Measurements from ENCODE around the gene ARFGEF3.

ARFGEF3 gene

DNA sequence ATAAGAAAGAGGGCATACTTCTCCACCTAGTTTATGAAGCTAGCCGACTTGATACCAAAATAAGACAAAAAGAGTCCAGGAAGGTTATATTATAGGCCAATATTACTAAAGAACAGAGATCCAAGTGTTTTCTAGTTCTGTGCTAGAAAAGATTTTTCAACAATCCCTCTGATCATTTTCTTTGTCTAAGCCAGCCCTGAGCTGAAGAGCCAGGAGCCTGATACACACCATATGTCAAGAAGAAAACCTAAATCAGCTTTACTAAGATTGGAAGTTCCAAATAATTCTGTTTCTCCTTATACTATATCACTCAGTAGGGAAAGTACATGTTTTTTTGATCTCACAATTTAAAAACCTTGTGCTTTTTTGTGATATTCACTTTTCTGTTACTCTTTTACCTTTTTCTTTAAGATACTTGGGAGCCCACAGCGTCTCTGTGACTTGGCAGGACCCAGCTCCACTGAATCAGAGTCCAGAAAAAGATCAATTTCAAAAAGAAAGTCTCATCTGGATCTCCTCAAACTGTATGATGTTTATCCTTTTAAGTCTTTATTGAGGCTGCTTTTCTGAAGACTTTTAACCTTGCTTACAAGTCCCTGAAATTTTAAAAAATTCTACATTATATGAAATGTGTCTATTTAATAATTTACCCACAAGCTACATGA, 99.5 kb downstream of the ARFGEF3 start:
- H3K27ac ChIP-seq = peak overlapping the region; percentile 89
- no peak for TF ChIP-seq ZFX (IDR thresholded peaks at IDR 0.05; ENCODE audit: borderline replicate concordance)
- TF ChIP-seq CTCF (IDR thresholded peaks at IDR 0.05) = no peak

GRCh38 chr6:138263963-138264362, 102.2 kb downstream of the ARFGEF3 start:
- no peak for TF ChIP-seq ZFX (IDR thresholded peaks at IDR 0.05; ENCODE audit: borderline replicate concordance)
- no peak for TF ChIP-seq CTCF (IDR thresholded peaks at IDR 0.05)
- H3K27ac ChIP-seq = peak overlapping the region; percentile 89; the same call in 1 of the 2 replicates

DNA sequence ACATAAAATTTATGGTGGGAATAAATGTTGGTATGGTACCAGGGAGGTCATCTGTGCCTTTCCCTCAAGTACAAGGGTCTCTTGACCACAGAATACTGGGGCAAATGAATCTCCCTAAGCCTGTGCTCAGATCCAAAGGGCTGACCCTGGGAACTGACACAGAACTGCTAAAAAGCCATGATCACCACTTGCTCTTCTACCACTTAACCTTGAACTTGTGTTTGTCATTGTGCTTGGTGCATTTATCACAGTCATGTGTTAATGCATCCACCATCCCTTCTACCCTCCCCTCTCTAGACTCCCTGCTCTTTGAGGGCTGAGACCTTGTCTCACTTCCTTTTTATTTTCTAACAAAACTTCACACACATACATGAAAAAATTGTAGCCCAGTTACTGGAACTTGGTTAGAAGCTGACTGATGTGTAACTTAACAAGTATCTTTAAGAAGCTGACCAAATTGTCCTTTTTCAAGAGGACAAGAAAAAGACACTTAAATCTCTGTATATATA, 102.7 kb downstream of the ARFGEF3 start:
- no peak for TF ChIP-seq CTCF (IDR thresholded peaks at IDR 0.05)
- TF ChIP-seq ZFX (IDR thresholded peaks at IDR 0.05; ENCODE audit: borderline replicate concordance) = no peak
- H3K27ac ChIP-seq = peak overlapping the region; percentile 89; the same call in 1 of the 2 replicates

DNA sequence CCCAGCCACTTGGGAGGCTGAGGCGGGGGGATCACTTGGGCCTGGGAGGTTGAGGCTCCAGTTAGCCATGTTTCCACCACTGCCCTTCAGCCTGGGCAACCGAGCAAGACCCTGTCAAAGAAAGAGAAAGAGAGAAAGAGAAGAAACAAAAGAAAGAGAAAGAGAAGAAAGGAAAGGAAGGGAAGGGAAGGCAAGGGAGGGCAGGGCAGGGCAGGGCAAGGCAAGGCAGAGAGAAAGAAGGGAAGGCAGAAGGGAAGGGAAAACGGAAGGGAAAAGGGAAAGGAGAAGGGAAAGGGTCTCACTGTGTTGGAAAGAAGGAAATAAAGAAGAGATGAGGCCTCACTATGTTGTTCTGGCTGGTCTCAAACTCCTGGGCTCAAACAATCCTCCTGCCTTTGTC, 104.4 kb downstream of the ARFGEF3 start:
- TF ChIP-seq ZFX (IDR thresholded peaks at IDR 0.05; ENCODE audit: borderline replicate concordance) (no peak), CTCF (IDR thresholded peaks at IDR 0.05) (no peak)
- peak overlapping the region; percentile 16; the same call in 1 of the 2 replicates for H3K27ac ChIP-seq

DNA sequence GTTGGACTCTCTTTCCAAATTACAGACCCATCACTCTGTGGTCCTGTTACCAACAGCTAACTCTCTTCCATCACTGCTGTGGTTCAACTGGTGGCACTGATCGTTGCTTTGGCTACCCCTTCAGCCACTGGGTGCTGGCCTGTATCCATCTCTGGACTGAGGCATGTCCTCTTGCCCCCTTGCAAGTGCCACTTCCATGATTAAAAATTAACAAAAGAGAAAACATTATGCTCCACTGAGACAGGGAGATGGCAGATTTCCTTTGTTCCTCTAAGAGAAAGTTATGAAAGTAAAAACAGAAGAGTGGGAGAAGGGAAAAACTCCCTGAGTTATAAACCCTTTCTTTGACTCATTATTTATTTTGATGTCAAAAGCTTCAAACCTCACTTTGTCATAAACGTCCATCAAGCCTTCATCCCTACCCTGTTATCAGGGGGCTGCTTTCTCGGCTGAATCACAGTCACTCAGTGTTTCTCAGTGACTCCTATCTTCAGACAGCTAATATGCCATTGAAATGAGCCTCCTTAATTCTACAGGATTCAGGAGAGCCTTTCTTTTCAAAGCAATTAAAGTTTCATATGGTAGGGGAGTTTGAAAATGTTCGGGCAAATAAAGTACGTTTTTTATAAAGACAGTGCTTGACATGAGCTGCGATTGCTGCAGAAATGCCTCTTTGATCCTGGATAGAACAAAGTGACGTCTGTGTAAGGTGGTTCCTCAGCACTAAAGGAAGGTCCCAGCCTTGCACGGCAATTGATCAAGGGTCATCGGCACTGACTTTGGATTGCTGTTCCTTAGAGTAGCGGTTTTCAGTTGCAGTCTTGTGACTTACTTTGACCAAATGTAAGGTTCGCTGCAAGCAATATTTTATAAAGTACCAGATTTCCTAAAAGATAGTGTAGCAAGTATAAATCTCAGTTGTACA, 106.5 kb downstream of the ARFGEF3 start:
- TF ChIP-seq ZFX (IDR thresholded peaks at IDR 0.05; ENCODE audit: borderline replicate concordance) = no peak
- no peak for TF ChIP-seq CTCF (IDR thresholded peaks at IDR 0.05)
- peak overlapping the region; percentile 4 for H3K27ac ChIP-seq

DNA sequence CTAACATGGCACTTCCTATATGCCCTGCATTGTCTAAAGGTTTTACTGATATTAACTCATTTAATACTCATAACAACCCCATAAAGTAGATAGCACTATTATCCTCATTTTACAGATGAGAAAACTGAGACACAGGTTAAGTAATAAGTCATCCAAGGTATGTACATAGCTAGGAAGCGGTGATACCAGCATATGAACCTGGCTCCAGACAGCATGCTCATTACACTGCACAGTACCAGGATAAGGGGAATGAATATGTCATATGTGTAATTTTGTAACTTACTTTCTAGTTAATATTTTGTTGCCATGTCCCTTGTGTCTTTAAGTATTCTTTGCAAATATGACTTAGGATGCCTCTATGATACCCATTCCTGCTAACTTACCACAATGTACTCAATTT, 109.7 kb downstream of the ARFGEF3 start:
- no peak overlapping the region; the same call in 1 of the 2 replicates for H3K27ac ChIP-seq
- TF ChIP-seq ZFX (IDR thresholded peaks at IDR 0.05; ENCODE audit: borderline replicate concordance) (no peak), CTCF (IDR thresholded peaks at IDR 0.05) (no peak)

All from 22Rv1 (cell line).